ENCODE results near the gene PNKD. TPM values are rescaled to one million over a fixed set of nuclear protein-coding genes. Genes with fewer than 3 reads are reported as not detected.

PNKD gene
- total RNA-seq, 2 experiments from 2014 or later = 17.8 to 18.5 TPM

- H3K27me3 Mint-ChIP-seq = no peaks in the 10 kb centered on the region
- no peaks in the 10 kb centered on the region for H3K9me3 Mint-ChIP-seq (ENCODE audit: low read depth)
- DNase-seq = no peak
- intact Hi-C loops (cut with DNase I, micrococcal nuclease) = no loop called here
- ATAC-seq = no peak
- POLR2A ChIA-PET = no interaction called here
- peak overlapping the region; percentile 69 for H3K27ac Mint-ChIP-seq
- CTCF ChIA-PET = interaction anchor here (0.8 to 13.7 kb wide), 3 partner anchors 8 to 113 kb away, joined by 3 to 205 read pairs (median 10); partner anchors contain the start of genes AAMP, PNKD and TMBIM1
- peaks cover 42% of the 10 kb centered on the region for H3K4me1 Mint-ChIP-seq
- H3K4me3 Mint-ChIP-seq = no peak overlapping the region
- H3K36me3 Mint-ChIP-seq (ENCODE audit: low read depth) = peaks cover 37% of the 10 kb centered on the region
Measured at GRCh38 chr2:218281449-218281848, 11.1 kb downstream of the PNKD start.

GRCh38 chr2:218282173-218282991 is 12.1 kb downstream of the PNKD start:
- H3K36me3 Mint-ChIP-seq (ENCODE audit: low read depth) = peaks cover 28% of the 10 kb centered on the region
- no peaks in the 10 kb centered on the region for H3K9me3 Mint-ChIP-seq (ENCODE audit: low read depth)
- no peak for DNase-seq
- intact Hi-C loops (cut with DNase I, micrococcal nuclease) = no loop called here
- no peak overlapping the region for H3K4me3 Mint-ChIP-seq
- H3K27me3 Mint-ChIP-seq = no peaks in the 10 kb centered on the region
- H3K27ac Mint-ChIP-seq = peak overlapping the region; percentile 65
- ChIA-PET CTCF (interaction anchor here (0.6 to 13.7 kb wide), 4 partner anchors 9 to 112 kb away, joined by 3 to 205 read pairs (median 6); partner anchors contain the start of genes AAMP, PNKD and TMBIM1), POLR2A (no interaction called here)
- H3K4me1 Mint-ChIP-seq = peaks cover 51% of the 10 kb centered on the region
- ATAC-seq = no peak

GRCh38 chr2:218284106-218284811 is 13.9 kb downstream of the PNKD start:
- peaks cover 23% of the 10 kb centered on the region for H3K36me3 Mint-ChIP-seq (ENCODE audit: low read depth)
- H3K9me3 Mint-ChIP-seq (ENCODE audit: low read depth) = no peaks in the 10 kb centered on the region
- H3K27ac Mint-ChIP-seq = peak overlapping the region; percentile 99
- intact Hi-C loops (cut with DNase I, micrococcal nuclease) = no loop called here
- ChIA-PET CTCF (interaction anchor here (0.6 to 13.7 kb wide), 3 partner anchors 11 to 1788 kb away, joined by 3 to 205 read pairs (median 4); partner anchors contain the start of genes AAMP and PNKD), POLR2A (interaction anchor here (0.6 to 1.1 kb wide), 3 partner anchors 12 to 1779 kb away, joined by 3 read pairs; no protein-coding TSS in a partner anchor)
- H3K4me1 Mint-ChIP-seq = peaks cover 67% of the 10 kb centered on the region
- DNase-seq = peak; percentile 81
- ATAC-seq = peak; percentile 56
- H3K4me3 Mint-ChIP-seq = peak overlapping the region; percentile 80
- no peaks in the 10 kb centered on the region for H3K27me3 Mint-ChIP-seq

DNA sequence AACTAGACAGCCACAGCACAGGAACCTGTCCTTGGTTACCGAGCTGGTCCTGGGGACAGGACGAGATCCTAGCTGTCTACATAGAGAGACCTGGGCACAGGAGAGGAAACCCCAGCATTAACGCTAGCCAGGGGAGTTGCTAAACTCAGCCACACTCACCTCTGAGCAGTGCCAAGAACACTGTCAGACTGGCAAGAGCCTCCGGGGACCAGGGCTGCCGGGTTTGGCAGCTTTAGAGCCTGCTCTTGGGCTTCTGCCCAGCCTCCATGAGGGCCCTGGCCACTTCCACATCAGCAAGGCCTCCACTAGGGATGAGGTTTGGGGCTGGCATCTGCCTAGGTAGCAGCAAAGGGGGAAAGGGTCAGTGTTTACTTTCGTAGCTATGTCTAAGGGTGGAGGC is 15.3 kb downstream of the PNKD start:
- ATAC-seq (no peak), DNase-seq (no peak)
- peak overlapping the region; percentile 99 for H3K27ac Mint-ChIP-seq
- CTCF ChIA-PET = interaction anchor here (0.7 to 13.7 kb wide), 4 partner anchors 10 to 71 kb away, joined by 3 to 205 read pairs (median 6); partner anchors contain the start of genes AAMP, CATIP and PNKD
- intact Hi-C loops (cut with DNase I, micrococcal nuclease) = loop anchor here (1.0 to 5.0 kb wide), 8 partner anchors 15 to 992 kb away; partner anchors contain the start of genes CNOT9 (in 2 of the 2), USP37 (in 2 of the 2), AAMP (in 1 of the 2) and ARPC2 (in 1 of the 2)
- no peaks in the 10 kb centered on the region for H3K9me3 Mint-ChIP-seq (ENCODE audit: low read depth)
- peaks cover 18% of the 10 kb centered on the region for H3K36me3 Mint-ChIP-seq (ENCODE audit: low read depth)
- peaks cover 80% of the 10 kb centered on the region for H3K4me1 Mint-ChIP-seq
- no peaks in the 10 kb centered on the region for H3K27me3 Mint-ChIP-seq
- POLR2A ChIA-PET = interaction anchor here (0.6 to 2.9 kb wide), 4 partner anchors 10 to 297 kb away, joined by 3 to 24 read pairs (median 4); partner anchors contain the start of genes AAMP and PNKD
- H3K4me3 Mint-ChIP-seq = peak overlapping the region; percentile 80

GRCh38 chr2:218286570-218287459 is 16.5 kb downstream of the PNKD start:
- CTCF ChIA-PET = interaction anchor here (0.6 to 13.7 kb wide), 16 partner anchors 9 to 568 kb away, joined by 3 to 205 read pairs (median 3); partner anchors contain the start of genes AAMP, CATIP, PNKD and RNF25
- Mint-ChIP-seq H3K4me1 (peaks cover 88% of the 10 kb centered on the region), H3K36me3 (ENCODE audit: low read depth) (peaks cover 14% of the 10 kb centered on the region), H3K4me3 (peak overlapping the region; percentile 80), H3K27me3 (no peaks in the 10 kb centered on the region), H3K27ac (peak overlapping the region; percentile 99), H3K9me3 (ENCODE audit: low read depth) (no peaks in the 10 kb centered on the region)
- POLR2A ChIA-PET = interaction anchor here (0.6 to 2.9 kb wide), 9 partner anchors 12 to 178 kb away, joined by 3 to 24 read pairs (median 4); partner anchors contain the start of genes AAMP, ARPC2, CTDSP1 and PNKD
- DNase-seq (peak; percentile 91), ATAC-seq (peak; percentile 74)
- intact Hi-C loops (cut with DNase I, micrococcal nuclease) = loop anchor here (1.0 to 5.0 kb wide), 9 partner anchors 17 to 990 kb away; partner anchors contain the start of genes AAMP (in 2 of the 2), CNOT9 (in 2 of the 2), PNKD (in 2 of the 2) and USP37 (in 2 of the 2)

- Mint-ChIP-seq H3K9me3 (ENCODE audit: low read depth) (no peaks in the 10 kb centered on the region), H3K4me3 (peak overlapping the region; percentile 87), H3K36me3 (ENCODE audit: low read depth) (peaks cover 14% of the 10 kb centered on the region), H3K27me3 (no peaks in the 10 kb centered on the region), H3K27ac (peak overlapping the region; percentile 91), H3K4me1 (peaks cover 78% of the 10 kb centered on the region)
- intact Hi-C loops (cut with DNase I, micrococcal nuclease) = loop anchor here (5.0 kb wide), 6 partner anchors 108 to 988 kb away; partner anchors contain the start of genes CNOT9 (in 1 of the 2), CTDSP1 (in 1 of the 2), DNAJB2 (in 1 of the 2) and RNF25 (in 1 of the 2)
- CTCF ChIA-PET = interaction anchor here (0.6 to 13.7 kb wide), 11 partner anchors 7 to 357 kb away, joined by 3 to 205 read pairs (median 3); partner anchors contain the start of genes AAMP, CATIP and PNKD
- ATAC-seq (no peak), DNase-seq (no peak)
- POLR2A ChIA-PET = interaction anchor here (1.1 to 1.4 kb wide), 2 partner anchors 19 to 115 kb away, joined by 4 to 9 read pairs; partner anchors contain the start of genes AAMP and PNKD
Measured at GRCh38 chr2:218289639-218290315, 19.5 kb downstream of the PNKD start.

DNA sequence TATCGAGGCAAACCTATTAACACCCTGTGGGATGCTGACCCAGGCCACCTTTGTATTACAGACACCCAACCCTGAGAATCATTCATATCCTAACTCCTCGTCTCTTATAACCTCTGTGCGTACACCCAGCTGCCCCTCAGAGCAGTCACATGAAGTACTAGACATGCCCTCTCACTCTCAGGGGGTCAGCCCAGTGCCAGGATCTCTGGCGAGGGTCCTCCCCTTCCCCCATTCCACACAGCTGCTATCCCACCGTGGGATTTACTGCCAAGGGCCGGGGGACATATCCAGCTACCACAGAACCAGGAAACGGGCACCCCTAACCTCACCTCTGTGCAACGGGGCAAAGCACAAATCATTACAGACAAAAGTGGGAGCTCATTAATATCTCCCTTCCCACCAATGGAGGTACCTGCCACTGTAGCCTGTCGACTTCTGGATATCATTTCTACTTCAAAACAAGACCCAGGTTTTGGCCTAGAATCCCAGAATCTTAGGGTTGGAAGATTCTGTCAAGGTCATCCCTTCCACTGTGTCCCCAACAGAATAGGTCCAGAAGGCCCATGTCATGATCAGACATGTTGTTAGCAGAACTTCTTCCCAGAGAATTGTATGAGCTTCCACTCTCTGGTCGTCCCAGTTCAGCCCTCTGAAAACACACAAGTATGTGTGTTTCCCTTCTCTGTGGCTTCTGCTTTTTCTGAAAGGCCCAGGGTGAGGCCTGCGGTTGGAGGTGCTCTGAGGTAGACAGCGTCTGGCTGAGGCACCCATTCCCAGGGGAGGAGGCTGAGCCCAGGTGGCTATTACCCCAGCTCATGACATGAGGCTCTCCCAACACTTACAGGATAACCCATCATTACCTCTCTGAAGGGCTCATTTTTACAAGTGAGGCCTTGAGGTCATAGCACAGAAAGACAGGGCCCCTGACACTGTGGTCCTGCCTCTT is 20.3 kb downstream of the PNKD start:
- H3K4me3 Mint-ChIP-seq = peak overlapping the region; percentile 87
- intact Hi-C loops (cut with DNase I, micrococcal nuclease) = loop anchor here (5.0 kb wide), 2 partner anchors 107 to 382 kb away; partner anchors contain the start of genes CTDSP1 (in 1 of the 2), RNF25 (in 1 of the 2) and STK36 (in 1 of the 2)
- peaks cover 70% of the 10 kb centered on the region for H3K4me1 Mint-ChIP-seq
- peak; percentile 67 for DNase-seq
- no peak for ATAC-seq
- peaks cover 11% of the 10 kb centered on the region for H3K36me3 Mint-ChIP-seq (ENCODE audit: low read depth)
- H3K27ac Mint-ChIP-seq = peak overlapping the region; percentile 91
- CTCF ChIA-PET = interaction anchor here (0.6 to 13.7 kb wide), 17 partner anchors 8 to 397 kb away, joined by 3 to 205 read pairs (median 3); partner anchors contain the start of genes AAMP, BCS1L, CATIP and PNKD
- POLR2A ChIA-PET = interaction anchor here (1.1 to 1.4 kb wide), 2 partner anchors 20 to 114 kb away, joined by 4 to 9 read pairs; partner anchors contain the start of genes AAMP and PNKD
- H3K27me3 Mint-ChIP-seq = no peaks in the 10 kb centered on the region
- no peaks in the 10 kb centered on the region for H3K9me3 Mint-ChIP-seq (ENCODE audit: low read depth)

DNA sequence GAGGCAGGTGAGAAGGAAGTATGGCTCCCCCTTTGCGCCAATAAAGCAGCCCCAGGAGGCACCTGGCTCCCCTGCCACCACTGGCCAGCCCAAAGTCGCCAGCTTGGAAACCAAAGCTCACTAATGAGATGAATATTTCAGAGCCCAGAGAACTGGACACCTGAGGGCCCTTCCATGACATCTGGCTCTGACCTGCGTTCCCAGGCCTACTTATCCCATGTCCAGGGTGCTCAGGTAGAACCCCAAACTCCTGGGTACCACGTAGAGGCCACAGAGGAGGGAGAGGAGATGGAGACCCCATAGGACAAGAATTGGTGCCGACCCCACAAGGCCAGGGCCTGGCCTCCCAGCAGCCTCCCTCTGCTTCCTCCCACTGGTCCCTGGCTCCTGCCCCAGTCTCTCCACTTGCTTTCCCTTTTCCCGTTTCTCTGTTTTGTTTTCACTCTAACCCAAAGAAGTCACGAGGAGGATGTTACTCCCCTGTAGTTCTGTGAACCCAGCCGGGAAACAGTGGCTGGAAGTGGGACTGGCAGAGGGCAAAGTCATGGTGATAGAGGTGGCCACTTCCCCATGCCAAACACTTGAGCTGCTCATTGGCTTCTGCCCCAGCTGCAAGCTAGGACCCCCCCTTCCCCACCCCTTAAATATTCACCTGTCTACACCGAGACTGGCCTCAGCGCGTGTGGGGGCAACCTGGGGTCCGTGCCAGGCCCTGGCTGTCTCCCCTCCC is 21.2 kb downstream of the PNKD start:
- peak overlapping the region; percentile 87 for H3K4me3 Mint-ChIP-seq
- peaks cover 6% of the 10 kb centered on the region for H3K36me3 Mint-ChIP-seq (ENCODE audit: low read depth)
- DNase-seq = peak; percentile 32
- no peaks in the 10 kb centered on the region for H3K9me3 Mint-ChIP-seq (ENCODE audit: low read depth)
- intact Hi-C loops (cut with DNase I, micrococcal nuclease) = loop anchor here (1.0 to 5.0 kb wide), 7 partner anchors 10 to 381 kb away; partner anchors contain the start of genes AAMP (in 2 of the 2), PNKD (in 2 of the 2), BCS1L (in 1 of the 2) and CATIP (in 1 of the 2)
- POLR2A ChIA-PET = interaction anchor here (0.5 to 1.4 kb wide), 3 partner anchors 16 to 82 kb away, joined by 3 to 9 read pairs (median 3); partner anchors contain the start of genes AAMP and PNKD
- H3K4me1 Mint-ChIP-seq = peaks cover 62% of the 10 kb centered on the region
- H3K27me3 Mint-ChIP-seq = no peaks in the 10 kb centered on the region
- peak overlapping the region; percentile 91 for H3K27ac Mint-ChIP-seq
- CTCF ChIA-PET = interaction anchor here (0.5 to 13.7 kb wide), 13 partner anchors 9 to 396 kb away, joined by 3 to 205 read pairs (median 3); partner anchors contain the start of genes AAMP, BCS1L, CATIP and PNKD
- no peak for ATAC-seq
